Neutrophil (primary cell): ENCODE results near the gene LRBA.

Experiments
- H3K27ac ChIP-seq: fragments of 200-600 bp; sonication (generic); 2 replicates; pipeline ENCODE4 v1.5.1; 2016; ENCODE audit warnings: mild to moderate bottlenecking, moderate library complexity
- H3K27me3 ChIP-seq: fragments of 200-600 bp; sonication (generic); 2 replicates; pipeline ENCODE4 v1.6.0; 2016; ENCODE audit warnings: mild to moderate bottlenecking
- H3K36me3 ChIP-seq: fragments of 200-600 bp; sonication (generic); 2 replicates; pipeline ENCODE4 v1.5.1; 2017
- H3K4me1 ChIP-seq, 2 experiments: fragments of 200-600 bp in 1 of 2; sonication (generic) in 1 of 2; 1 replicate in 1 of 2; 2 replicates in 1 of 2; pipeline versions ENCODE4 v1.5.1 to v1.6.1; 2013 to 2016; ENCODE audit warnings: low read depth in 1 of 2, low read length in 1 of 2, mild to moderate bottlenecking in 1 of 2, moderate library complexity in 1 of 2; ENCODE audit not compliant: control insufficient read depth in 1 of 2, insufficient read depth in 1 of 2
- H3K4me3 ChIP-seq, 2 experiments: fragments of 200-600 bp in 1 of 2; sonication (generic) in 1 of 2; 1 replicate in 1 of 2; 2 replicates in 1 of 2; pipeline ENCODE4 v1.5.1; 2013 to 2016; ENCODE audit warnings: low read depth in 1 of 2, low read length in 1 of 2, mild to moderate bottlenecking in 1 of 2, moderate library complexity in 1 of 2
- H3K9me3 ChIP-seq: fragments of 200-600 bp; sonication (generic); 2 replicates; pipeline ENCODE4 v1.5.1; 2016
- CTCF ChIP-seq: fragments of 200-600 bp; sonication (generic); IDR thresholded peaks from 2 replicates; pipeline ENCODE4 v1.5.1; 2016; ENCODE audit warnings: antibody characterized with exemption

Gene LRBA

GRCh38 chr4:150911326-150911725, 103.8 kb downstream of the LRBA start:
- Histone ChIP-seq H3K36me3 (no peaks in the 10 kb centered on the region), H3K27ac (no peak overlapping the region), H3K9me3 (no peaks in the 10 kb centered on the region), H3K27me3 (no peaks in the 10 kb centered on the region), H3K4me1 (no peaks in the 10 kb centered on the region), H3K4me3 (no peak overlapping the region)
- TF ChIP-seq CTCF: no peak

DNA sequence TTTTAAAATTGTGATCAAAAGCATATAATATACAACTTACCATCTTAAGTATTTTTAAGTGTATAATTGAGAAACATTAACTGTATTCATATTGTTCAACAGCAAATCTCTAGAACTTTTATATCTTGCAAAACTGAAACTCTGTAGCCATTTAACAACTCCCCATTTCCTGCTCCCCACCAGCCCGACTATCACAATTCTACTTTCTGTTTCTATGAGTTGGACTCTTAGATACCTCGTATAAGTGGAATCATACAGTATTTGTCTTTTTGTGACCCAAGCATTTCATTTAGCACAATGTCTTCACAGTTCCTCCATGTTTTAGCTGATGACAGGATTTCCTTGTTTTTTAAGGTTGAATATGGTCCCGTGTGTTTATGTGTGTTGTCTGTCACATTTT, 106.0 kb downstream of the LRBA start:
- no peak for TF ChIP-seq CTCF
- no peaks in the 10 kb centered on the region for H3K36me3 ChIP-seq
- H3K27me3 ChIP-seq: no peaks in the 10 kb centered on the region
- no peak overlapping the region for H3K27ac ChIP-seq
- no peak overlapping the region for H3K4me3 ChIP-seq
- no peaks in the 10 kb centered on the region for H3K9me3 ChIP-seq
- H3K4me1 ChIP-seq: no peaks in the 10 kb centered on the region

DNA sequence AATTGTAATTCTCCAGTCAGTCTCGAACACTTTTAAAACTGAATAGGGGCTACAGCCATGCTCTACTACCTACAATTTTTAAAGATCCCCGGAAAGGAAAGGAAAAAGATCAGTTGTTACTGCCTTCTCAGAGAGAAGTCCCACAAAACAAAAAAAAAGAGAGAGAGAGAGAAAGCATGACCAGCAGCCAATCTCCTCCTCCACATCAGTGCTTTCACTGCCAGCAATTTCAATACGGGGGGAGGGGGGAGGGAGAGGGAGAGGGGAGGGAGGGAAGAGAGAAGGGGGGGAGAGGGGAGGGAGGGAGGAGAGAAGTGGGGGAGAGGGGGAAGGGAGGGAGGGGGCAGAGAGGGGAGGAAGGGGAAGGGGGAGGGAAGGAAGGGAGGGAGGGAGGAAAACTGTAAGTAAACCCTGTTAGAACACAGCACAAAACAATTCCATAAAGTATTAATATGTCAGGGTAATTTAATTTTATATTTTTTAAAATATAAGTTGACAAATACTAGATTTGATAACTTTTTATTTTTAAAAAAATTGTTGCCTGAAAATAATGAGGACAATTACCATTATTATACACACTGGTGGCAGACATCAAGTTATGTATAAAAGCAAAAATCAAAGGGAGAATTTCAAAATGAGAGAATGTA, 108.0 kb downstream of the LRBA start:
- H3K27me3 ChIP-seq: no peaks in the 10 kb centered on the region
- TF ChIP-seq CTCF: no peak
- H3K4me1 ChIP-seq: peaks cover 0 to 5% of the 10 kb centered on the region in 2 experiments
- no peak overlapping the region for H3K4me3 ChIP-seq
- H3K9me3 ChIP-seq: no peaks in the 10 kb centered on the region
- no peak overlapping the region for H3K27ac ChIP-seq
- H3K36me3 ChIP-seq: no peaks in the 10 kb centered on the region

GRCh38 chr4:150904671-150905070, 110.4 kb downstream of the LRBA start:
- no peaks in the 10 kb centered on the region for H3K27me3 ChIP-seq
- H3K36me3 ChIP-seq: peaks cover 6% of the 10 kb centered on the region
- H3K9me3 ChIP-seq: no peaks in the 10 kb centered on the region
- peaks cover 0 to 5% of the 10 kb centered on the region in 2 experiments for H3K4me1 ChIP-seq
- no peak overlapping the region for H3K4me3 ChIP-seq
- no peak for TF ChIP-seq CTCF
- no peak overlapping the region for H3K27ac ChIP-seq

GRCh38 chr4:150903603-150904002, 111.5 kb downstream of the LRBA start:
- peaks cover 6% of the 10 kb centered on the region for H3K36me3 ChIP-seq

More at GRCh38 chr4:150903603-150904002, 111.5 kb downstream of the LRBA start:
- no peaks in the 10 kb centered on the region for H3K27me3 ChIP-seq
- H3K9me3 ChIP-seq: no peaks in the 10 kb centered on the region
- peaks cover 0 to 5% of the 10 kb centered on the region in 2 experiments for H3K4me1 ChIP-seq
- no peak overlapping the region for H3K4me3 ChIP-seq
- H3K27ac ChIP-seq: no peak overlapping the region
- TF ChIP-seq CTCF: no peak
